ENCODE measurements around the gene RAI1. TPM values are rescaled to one million over a fixed set of nuclear protein-coding genes. Genes with fewer than 3 reads are reported as not detected.

The RAI1 gene
- total and polyA plus RNA-seq, 2 of the 8 experiments (the other 6 are each of a cell fraction or from before 2014, with no cell fraction given) = 0.39 to 1.2 TPM

GRCh38 chr17:17831208-17832031 lies 150.2 kb downstream of the RAI1 start (continued):
- TF ChIP-seq CHD7 (IDR thresholded peaks at IDR 0.05; ENCODE audit: insufficient replicate concordance, low read length) = no peak
- no peak for TF ChIP-seq RNF2 (IDR thresholded peaks at IDR 0.05; ENCODE audit: borderline replicate concordance, low read depth, low read length, missing control alignments, poor library complexity, severe bottlenecking)
- TF ChIP-seq CBX5 (IDR thresholded peaks at IDR 0.05; ENCODE audit: low read depth, low read length) = no peak
- no peak for TF ChIP-seq TAF7 (optimal IDR thresholded peaks at IDR 0.05; ENCODE audit: borderline replicate concordance, low read depth, low read length)
- no peak for TF ChIP-seq PHF8 (conservative IDR thresholded peaks at IDR 0.05; ENCODE audit: low read depth, low read length)
- TF ChIP-seq CHD1 (IDR thresholded peaks at IDR 0.05; ENCODE audit: low read depth, low read length) = no peak
- no peak for TF ChIP-seq SUZ12 (IDR thresholded peaks at IDR 0.05; ENCODE audit: low read length)
- no peak for TF ChIP-seq HDAC2 (IDR thresholded peaks at IDR 0.05; ENCODE audit: borderline replicate concordance in 1 of 2, low read depth in 2 of 2, low read length in 2 of 2)
- TF ChIP-seq GABPA (IDR thresholded peaks at IDR 0.05; ENCODE audit: borderline replicate concordance, insufficient read depth, low read length) = no peak

All from H1 (cell line).